ENCODE measurements around the gene LRIT2. TPM values are rescaled to one million over a fixed set of nuclear protein-coding genes. Genes with fewer than 3 reads are reported as not detected.
A peak's percentile ranks its signal among the peaks of the same experiment; 100 is the strongest.

The LRIT2 gene
- total RNA-seq, 1 donor from 2014 or later, result not detected

GRCh38 chr10:84232376-84232775, 7.0 kb upstream of the LRIT2 start:
- Mint-ChIP-seq H3K27ac (no peak overlapping the region), H3K9me3 (no peaks in the 10 kb centered on the region)
- no peak for DNase-seq (ENCODE audit: low spot score in 2 of 2, unreplicated experiment in 2 of 2)

GRCh38 chr10:84230359-84230758, 5.0 kb upstream of the LRIT2 start:
- no peak overlapping the region for H3K27ac Mint-ChIP-seq
- no peaks in the 10 kb centered on the region for H3K9me3 Mint-ChIP-seq
- H3K36me3 Mint-ChIP-seq, result no peaks in the 10 kb centered on the region
- no peak for TF ChIP-seq CTCF (IDR thresholded peaks at IDR 0.05; ENCODE audit: unreplicated experiment)
- H3K4me3 Mint-ChIP-seq, result no peak overlapping the region
- peaks cover 56% of the 10 kb centered on the region for H3K27me3 Mint-ChIP-seq (ENCODE audit: low read depth)
- H3K4me1 Mint-ChIP-seq, result no peaks in the 10 kb centered on the region
- no peak for DNase-seq (ENCODE audit: low spot score in 2 of 2, unreplicated experiment in 2 of 2)

More at GRCh38 chr10:84232376-84232775, 7.0 kb upstream of the LRIT2 start:
- Mint-ChIP-seq H3K27me3 (ENCODE audit: low read depth) (peaks cover 61% of the 10 kb centered on the region), H3K36me3 (no peaks in the 10 kb centered on the region), H3K4me1 (no peaks in the 10 kb centered on the region), H3K4me3 (no peak overlapping the region)
- TF ChIP-seq CTCF (IDR thresholded peaks at IDR 0.05; ENCODE audit: unreplicated experiment), result no peak

GRCh38 chr10:84227810-84228209, 2.5 kb upstream of the LRIT2 start:
- Mint-ChIP-seq H3K27ac (no peak overlapping the region), H3K4me3 (no peak overlapping the region), H3K4me1 (no peaks in the 10 kb centered on the region), H3K36me3 (no peaks in the 10 kb centered on the region), H3K27me3 (ENCODE audit: low read depth) (peaks cover 51% of the 10 kb centered on the region), H3K9me3 (no peaks in the 10 kb centered on the region)
- DNase-seq (ENCODE audit: low spot score in 2 of 2, unreplicated experiment in 2 of 2), result no peak
- no peak for TF ChIP-seq CTCF (IDR thresholded peaks at IDR 0.05; ENCODE audit: unreplicated experiment)

GRCh38 chr10:84226616-84227015, 1.3 kb upstream of the LRIT2 start:
- no peak for DNase-seq (ENCODE audit: low spot score in 2 of 2, unreplicated experiment in 2 of 2)

GRCh38 chr10:84224411-84225028, 824 bp downstream of the LRIT2 start:
- Mint-ChIP-seq H3K27me3 (ENCODE audit: low read depth) (peaks cover 43% of the 10 kb centered on the region), H3K9me3 (no peaks in the 10 kb centered on the region), H3K36me3 (no peaks in the 10 kb centered on the region), H3K4me3 (no peak overlapping the region), H3K27ac (no peak overlapping the region), H3K4me1 (no peaks in the 10 kb centered on the region)
- DNase-seq (ENCODE audit: low spot score in 2 of 2, unreplicated experiment in 2 of 2), result peak in 1 of 2 experiments; percentile 48
- TF ChIP-seq CTCF (IDR thresholded peaks at IDR 0.05; ENCODE audit: unreplicated experiment), result no peak

More at GRCh38 chr10:84226616-84227015, 1.3 kb upstream of the LRIT2 start:
- Mint-ChIP-seq H3K4me1 (no peaks in the 10 kb centered on the region), H3K4me3 (no peak overlapping the region), H3K36me3 (no peaks in the 10 kb centered on the region), H3K27ac (no peak overlapping the region), H3K9me3 (no peaks in the 10 kb centered on the region), H3K27me3 (ENCODE audit: low read depth) (peaks cover 51% of the 10 kb centered on the region)
- TF ChIP-seq CTCF (IDR thresholded peaks at IDR 0.05; ENCODE audit: unreplicated experiment), result no peak
